NCI-H82 (cell line): ENCODE data around the gene FOXA1.
"Not testable (repeated sequence)": the region's sequence is repeated elsewhere in the genome, so short reads cannot be mapped to it uniquely, and the experiment has no call there.

ENCODE experiments used
- DNase-seq: peaks from one replicate; lab custom pipeline; 2025; lab: John Stamatoyannopoulos, UW

The FOXA1 gene

DNA sequence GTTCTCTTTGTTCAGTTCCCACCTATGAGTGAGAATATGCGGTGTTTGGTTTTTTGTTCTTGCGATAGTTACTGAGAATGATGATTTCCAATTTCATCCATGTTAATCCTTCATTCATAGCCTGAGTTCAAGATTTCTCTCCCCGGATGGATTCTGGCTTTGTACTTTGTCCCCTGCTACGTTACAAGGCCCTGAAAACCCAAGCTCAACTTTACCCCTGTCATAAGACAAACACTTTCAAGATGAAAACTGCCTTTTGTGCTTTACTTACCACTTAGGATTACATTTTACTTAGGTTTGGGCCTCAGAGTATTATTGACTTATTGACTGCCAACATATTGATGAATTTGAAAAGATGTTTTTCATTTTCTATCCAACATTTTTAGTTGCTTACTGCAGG, 36.3 kb downstream of the FOXA1 start:
- no peak for DNase-seq

DNA sequence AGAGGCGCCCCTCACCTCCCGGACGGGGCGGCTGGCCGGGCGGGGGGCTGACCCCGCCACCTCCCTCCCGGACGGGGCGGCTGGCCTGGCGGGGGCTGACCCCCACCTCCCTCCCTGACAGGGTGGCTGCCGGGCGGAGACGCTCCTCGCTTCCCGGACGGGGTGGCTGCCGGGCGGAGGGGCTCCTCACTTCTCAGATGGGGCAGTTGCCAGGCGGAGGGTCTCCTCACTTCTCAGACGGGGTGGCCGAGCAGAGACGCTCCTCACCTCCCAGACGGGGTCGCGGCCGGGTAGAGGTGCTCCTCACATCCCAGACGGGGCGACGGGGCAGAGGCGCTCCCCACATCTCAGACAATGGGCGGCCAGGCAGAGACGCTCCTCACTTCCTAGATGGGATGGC, 39.5 kb downstream of the FOXA1 start:
- not testable (repeated sequence) for DNase-seq

DNA sequence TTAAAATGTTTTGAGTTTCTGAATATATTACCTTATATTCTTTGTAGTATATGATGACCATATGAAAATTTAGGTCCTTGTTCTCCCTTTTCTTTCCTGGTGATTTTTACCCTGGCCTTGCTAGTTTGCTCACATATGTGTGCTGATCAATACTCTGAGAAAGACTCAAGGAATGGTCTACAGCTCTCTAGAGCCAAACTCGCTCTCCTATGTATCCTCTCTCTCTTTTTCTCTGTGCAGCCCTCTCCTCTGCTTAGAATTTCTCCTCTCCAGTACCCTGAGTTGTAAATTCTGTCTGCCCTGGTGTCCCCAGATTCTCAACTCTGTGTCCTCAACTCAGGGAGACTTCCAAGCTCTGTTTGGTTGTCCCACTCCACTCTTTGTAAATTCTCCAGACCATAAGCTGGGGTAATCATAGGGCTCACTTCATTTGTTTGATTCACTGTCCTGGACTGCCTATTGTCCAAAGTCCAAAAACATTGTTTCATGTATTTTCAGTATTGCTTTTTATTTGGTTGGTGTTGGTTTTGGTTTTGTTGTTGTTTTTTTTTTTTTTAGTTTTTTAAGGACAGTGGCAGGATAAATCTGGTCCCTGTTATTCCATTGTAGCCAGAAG, 41.0 kb downstream of the FOXA1 start:
- no peak for DNase-seq

DNA sequence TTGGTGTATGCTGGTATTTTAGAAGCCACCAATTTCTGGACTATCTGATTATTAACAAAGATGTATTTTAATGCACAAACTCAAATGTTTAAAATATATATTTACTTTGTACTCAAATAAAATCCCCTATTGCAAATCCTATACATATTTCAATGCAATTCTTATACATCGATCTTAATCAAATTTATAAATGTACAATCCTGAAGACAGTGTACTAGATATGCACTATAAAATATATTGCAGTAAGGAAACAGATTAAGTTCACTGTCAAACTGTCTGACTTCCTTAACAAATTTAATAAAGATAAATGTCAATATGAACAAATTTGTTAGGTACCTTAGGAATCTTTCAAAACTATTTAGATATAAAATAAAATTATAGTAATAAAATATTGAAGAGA, 43.9 kb downstream of the FOXA1 start:
- no peak for DNase-seq

DNA sequence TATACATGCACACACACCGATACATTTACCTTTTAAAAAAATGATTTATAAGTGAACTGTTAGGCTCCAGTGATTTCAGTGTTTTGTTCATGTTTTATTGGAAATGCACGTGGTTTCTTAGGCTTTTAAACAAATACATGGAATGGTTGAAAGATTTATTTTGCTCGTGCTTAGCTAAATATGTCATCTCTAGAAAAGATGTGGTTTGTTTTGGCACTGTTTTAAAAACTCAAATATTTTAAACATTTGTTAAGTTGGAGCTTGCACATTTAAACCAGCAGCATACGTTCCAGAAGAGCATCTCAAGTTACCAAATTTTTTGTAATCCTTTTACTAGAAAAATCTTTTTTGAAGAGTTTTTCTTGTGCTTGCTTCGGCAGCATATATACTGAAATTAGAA, 44.5 kb downstream of the FOXA1 start:
- DNase-seq, result no peak

DNA sequence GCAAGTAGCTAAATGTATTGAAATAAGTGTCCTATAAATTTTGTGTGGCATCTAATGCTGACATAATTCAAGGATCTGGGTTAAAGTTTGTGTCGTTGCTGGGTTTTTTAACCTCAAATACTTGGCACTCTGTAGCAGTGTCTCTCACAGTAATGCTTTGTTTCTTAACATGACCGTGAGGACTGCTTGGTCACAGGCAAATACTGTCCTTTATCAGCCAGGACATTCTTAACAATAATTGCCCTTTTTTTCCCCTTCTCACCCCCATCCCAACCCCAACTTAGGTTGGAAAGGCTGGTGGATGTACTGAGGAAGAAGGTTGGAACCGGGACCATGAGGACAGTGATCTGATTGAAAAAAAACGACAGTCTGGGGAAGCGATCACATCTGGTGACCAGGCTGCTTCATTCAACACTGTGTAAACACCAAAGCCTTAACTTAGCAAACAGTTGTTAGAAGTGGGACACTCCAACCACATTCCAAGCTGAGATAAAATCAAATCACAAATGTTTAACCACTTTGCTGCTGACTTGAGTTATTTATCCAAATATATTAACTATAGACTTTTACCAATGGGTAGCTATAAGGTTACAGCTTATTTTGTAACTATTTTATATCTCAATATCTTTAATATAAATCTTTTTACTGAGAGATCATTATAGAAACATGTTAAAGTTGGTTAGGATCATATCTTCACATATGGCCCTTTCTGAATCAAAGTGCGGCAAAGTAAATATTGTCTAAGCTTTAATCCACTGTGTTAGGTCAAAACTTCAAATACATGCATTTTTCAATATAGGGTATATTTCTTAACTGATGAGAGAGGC, 48.2 kb downstream of the FOXA1 start:
- DNase-seq, result peak; percentile 4

DNA sequence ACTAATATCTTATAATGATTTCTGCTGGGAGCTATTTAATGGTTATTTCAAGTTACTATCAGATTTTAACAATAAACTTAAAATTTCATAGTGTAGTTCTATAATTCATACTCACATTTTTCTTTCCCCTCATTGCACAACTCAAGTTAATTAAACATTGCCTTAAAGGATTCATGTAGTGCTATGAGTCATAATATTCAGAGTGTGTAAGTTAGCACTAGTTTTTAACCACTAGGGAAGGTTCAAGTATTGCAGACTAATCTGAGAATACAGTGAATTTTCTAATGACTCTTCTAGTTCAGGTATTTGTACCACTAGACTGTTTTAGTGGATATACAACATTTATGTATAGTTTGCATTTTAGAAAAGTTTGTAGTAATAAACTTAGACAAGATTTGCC, 49.9 kb downstream of the FOXA1 start:
- no peak for DNase-seq

DNA sequence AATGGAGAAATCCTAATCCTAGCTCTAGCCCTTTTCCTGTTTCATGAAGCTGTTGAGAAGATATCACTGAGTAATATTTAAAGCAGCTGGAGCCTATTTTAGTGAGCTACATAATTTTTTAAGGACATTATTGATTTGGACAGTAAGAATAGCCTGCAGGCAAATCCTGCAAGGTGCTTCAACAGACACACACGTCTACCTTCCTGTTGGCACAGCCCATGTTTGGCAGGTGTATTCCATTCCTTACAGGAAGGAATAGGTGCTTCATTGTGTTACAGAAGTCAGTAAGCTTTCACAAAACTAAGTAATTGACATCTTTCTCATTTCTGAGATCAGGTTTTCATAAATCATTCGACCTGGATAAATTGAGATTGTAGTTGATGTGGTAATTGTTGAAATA, 50.6 kb downstream of the FOXA1 start:
- DNase-seq, result no peak

DNA sequence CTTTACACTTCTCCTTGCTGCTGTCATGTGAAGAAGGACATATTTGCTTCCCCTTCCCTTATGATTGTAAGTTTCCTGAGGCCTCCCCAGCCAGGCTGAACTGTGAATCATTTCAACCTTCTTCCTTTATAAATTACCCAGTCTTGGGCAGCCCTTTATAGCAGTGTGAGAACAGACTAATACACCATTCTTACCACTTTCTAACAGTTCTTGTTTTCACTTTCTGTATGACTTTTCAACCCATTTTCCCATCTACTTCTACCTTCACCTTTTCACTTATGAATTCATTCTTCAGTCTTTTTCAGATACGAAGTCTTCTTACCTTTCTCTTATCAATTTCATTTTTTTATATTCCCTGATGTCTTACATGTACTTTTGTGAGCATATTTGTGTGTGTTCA, 55.1 kb downstream of the FOXA1 start:
- no peak for DNase-seq
